Thyroid gland (tissue), 4 donors: ENCODE measurements around the gene C12orf43.

Source experiments
- POLR2A ChIP-seq, 2 donors: fragments of 450-650 bp; IDR thresholded peaks; one replicate each; pipeline ENCODE4 v1.6.1; 2017; ENCODE audit warnings: antibody characterized with exemption in 2 of 2, mild to moderate bottlenecking in 2 of 2, moderate library complexity in 1 of 2
- TF ChIP-seq, protein P1 (sequence below), 6 experiments: fragments of 200-600 bp in 3 of 6; fragments of 450-650 bp in 3 of 6; sonication (generic) in 3 of 6; IDR thresholded peaks; one replicate each; pipeline ENCODE4 v1.5.1; 2016 to 2019; ENCODE audit warnings: antibody characterized with exemption in 6 of 6, mild to moderate bottlenecking in 2 of 6, inconsistent platforms in 1 of 6, moderate library complexity in 1 of 6

- TF ChIP-seq, protein P1, sequence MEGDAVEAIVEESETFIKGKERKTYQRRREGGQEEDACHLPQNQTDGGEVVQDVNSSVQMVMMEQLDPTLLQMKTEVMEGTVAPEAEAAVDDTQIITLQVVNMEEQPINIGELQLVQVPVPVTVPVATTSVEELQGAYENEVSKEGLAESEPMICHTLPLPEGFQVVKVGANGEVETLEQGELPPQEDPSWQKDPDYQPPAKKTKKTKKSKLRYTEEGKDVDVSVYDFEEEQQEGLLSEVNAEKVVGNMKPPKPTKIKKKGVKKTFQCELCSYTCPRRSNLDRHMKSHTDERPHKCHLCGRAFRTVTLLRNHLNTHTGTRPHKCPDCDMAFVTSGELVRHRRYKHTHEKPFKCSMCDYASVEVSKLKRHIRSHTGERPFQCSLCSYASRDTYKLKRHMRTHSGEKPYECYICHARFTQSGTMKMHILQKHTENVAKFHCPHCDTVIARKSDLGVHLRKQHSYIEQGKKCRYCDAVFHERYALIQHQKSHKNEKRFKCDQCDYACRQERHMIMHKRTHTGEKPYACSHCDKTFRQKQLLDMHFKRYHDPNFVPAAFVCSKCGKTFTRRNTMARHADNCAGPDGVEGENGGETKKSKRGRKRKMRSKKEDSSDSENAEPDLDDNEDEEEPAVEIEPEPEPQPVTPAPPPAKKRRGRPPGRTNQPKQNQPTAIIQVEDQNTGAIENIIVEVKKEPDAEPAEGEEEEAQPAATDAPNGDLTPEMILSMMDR (IDR thresholded peaks at IDR 0.05): no peak
- TF ChIP-seq POLR2A (IDR thresholded peaks at IDR 0.05): no peak
These were observed 45.5 kb upstream of the C12orf43 start for GRCh38 chr12:121061831-121062230.
